CD4-positive, CD25-positive, alpha-beta regulatory T cell (primary cell): Measurements from ENCODE around the gene MAPRE2. TPM values are rescaled to one million over a fixed set of nuclear protein-coding genes. Genes with fewer than 3 reads are reported as not detected.

Experiments used
- ATAC-seq, 2 donors: fragments of 150-1000 bp; cut with Tn5 transposase; one replicate each; pipeline ENCODE4 v1.10.0; 2021; ENCODE audit warnings: low read depth in 2 of 2, moderate number of reproducible peaks in 2 of 2, moderate library complexity in 1 of 2
- DNase-seq, 3 donors: peaks; one replicate each; pipeline versions ENCODE4 v3.0.0 to v3.0.0-alpha.2; 2012 to 2022; ENCODE audit warnings: mixed read lengths in 1 of 3
- H3K27ac ChIP-seq: one replicate; pipeline ENCODE4 v1.7.0; 2013; ENCODE audit warnings: mild to moderate bottlenecking, low read length; ENCODE audit not compliant: insufficient read depth, poor library complexity, severe bottlenecking
- H3K27me3 ChIP-seq: one replicate; pipeline ENCODE4 v1.7.0; 2013; ENCODE audit warnings: low read length; ENCODE audit not compliant: control insufficient read depth, insufficient read depth
- H3K36me3 ChIP-seq: one replicate; pipeline ENCODE4 v1.7.0; 2013; ENCODE audit warnings: mild to moderate bottlenecking, low read length, moderate library complexity; ENCODE audit not compliant: control insufficient read depth, insufficient read depth
- H3K4me1 ChIP-seq: 2 replicates; pipeline ENCODE4 v1.7.0; 2013; ENCODE audit warnings: mild to moderate bottlenecking, low read length; ENCODE audit not compliant: insufficient read depth, control insufficient read depth, poor library complexity, severe bottlenecking
- H3K4me3 ChIP-seq: one replicate; pipeline ENCODE4 v1.7.0; 2013; ENCODE audit warnings: low read depth, mild to moderate bottlenecking, low read length, moderate library complexity
- H3K9me3 ChIP-seq, 2 experiments: 1 replicate in 1 of 2; 2 replicates in 1 of 2; pipeline ENCODE4 v1.7.0; 2013; ENCODE audit warnings: low read length in 2 of 2, mild to moderate bottlenecking in 1 of 2, moderate library complexity in 1 of 2; ENCODE audit not compliant: control insufficient read depth in 2 of 2
- H3K27ac Mint-ChIP-seq, 3 donors: one replicate each; pipeline ENCODE4 v1.8.0; 2020 to 2022; ENCODE audit warnings: mild to moderate bottlenecking in 3 of 3, mixed read lengths in 3 of 3, moderate library complexity in 2 of 3
- H3K27me3 Mint-ChIP-seq: one replicate; pipeline ENCODE4 v1.8.0; 2022; ENCODE audit warnings: mild to moderate bottlenecking, mixed read lengths
- H3K36me3 Mint-ChIP-seq: one replicate; pipeline ENCODE4 v1.8.0; 2020; ENCODE audit warnings: mixed read lengths
- H3K4me1 Mint-ChIP-seq, 4 donors: one replicate each; pipeline ENCODE4 v1.8.0; 2020 to 2022; ENCODE audit warnings: mixed read lengths in 4 of 4, mild to moderate bottlenecking in 1 of 4
- H3K4me3 Mint-ChIP-seq, 4 donors: one replicate each; pipeline ENCODE4 v1.8.0; 2020 to 2022; ENCODE audit warnings: mild to moderate bottlenecking in 4 of 4, mixed read lengths in 4 of 4, moderate library complexity in 3 of 4
- H3K9me3 Mint-ChIP-seq, 7 donors: one replicate each; pipeline ENCODE4 v1.8.0; 2020 to 2022; ENCODE audit warnings: mixed read lengths in 7 of 7, mild to moderate bottlenecking in 3 of 7, moderate library complexity in 2 of 7
- polyA plus RNA-seq, 4 donors: library from polyadenylated mRNA; unstranded; fragments of 300-500 nt; fragmentation: Illumina TruSeq; gene quantifications; one replicate each; pipeline ENCODE4 v1.2.3, GENCODE V29; 2021
- total RNA-seq: library from RNA; stranded (reverse); gene quantifications from one replicate; pipeline ENCODE4 v1.2.3, GENCODE V29; 2022

The MAPRE2 gene
- total and polyA plus RNA-seq, 5 donors from 2014 or later: 62.2 to 82.5 (median 67.3) TPM

DNA sequence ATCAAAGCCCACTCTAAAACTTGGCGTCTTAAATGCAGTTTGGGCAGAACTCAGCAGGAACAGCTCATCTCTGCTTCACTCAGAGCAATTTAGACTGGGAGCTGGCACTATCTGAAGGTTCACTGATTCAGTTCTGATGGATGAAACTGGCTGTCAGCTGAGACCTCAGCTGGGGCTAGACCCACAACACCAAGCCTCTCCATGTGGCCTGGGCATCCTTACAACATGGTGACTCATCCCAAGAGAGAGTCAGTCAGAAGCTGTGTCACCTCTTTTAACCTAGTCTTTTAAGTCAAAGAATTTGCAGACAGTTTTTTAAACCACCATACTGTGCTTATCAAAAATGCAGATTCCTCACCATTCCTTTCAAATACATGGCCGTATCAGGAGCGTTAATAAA lies 137.0 kb downstream of the MAPRE2 start:
- no peak for DNase-seq
- ATAC-seq: no peak

DNA sequence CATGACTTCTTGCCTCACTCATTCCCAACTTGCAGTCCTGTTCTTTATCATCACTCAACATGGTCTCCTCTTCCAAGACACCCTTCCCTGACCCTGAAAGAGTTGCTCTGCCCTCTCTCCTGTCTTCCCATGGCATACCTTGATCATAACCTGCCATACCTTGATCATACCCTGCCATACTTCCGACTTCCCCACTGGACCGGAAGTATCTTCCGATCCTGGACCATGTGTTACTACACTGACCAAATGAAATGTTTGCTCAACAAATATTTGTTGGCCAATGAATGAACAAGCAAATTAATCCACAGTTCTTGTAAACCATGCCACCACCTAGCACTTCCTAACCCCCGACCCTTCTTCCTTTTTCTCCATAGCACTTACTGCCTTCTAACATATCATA lies 138.7 kb downstream of the MAPRE2 start:
- Histone ChIP-seq H3K36me3 (no peaks in the 10 kb centered on the region), H3K27ac (no peak overlapping the region), H3K4me1 (no peaks in the 10 kb centered on the region), H3K27me3 (no peaks in the 10 kb centered on the region), H3K9me3 (no peaks in the 10 kb centered on the region), H3K4me3 (no peak overlapping the region)
- ATAC-seq: no peak
- H3K27ac Mint-ChIP-seq: no peak overlapping the region
- no peak overlapping the region for H3K4me3 Mint-ChIP-seq
- peaks cover 0 to under 1% (median 0%) of the 10 kb centered on the region in 4 donors for H3K4me1 Mint-ChIP-seq
- H3K9me3 Mint-ChIP-seq: peaks cover 0 to 1% (median 0%) of the 10 kb centered on the region in 7 donors
- peaks cover 6% of the 10 kb centered on the region for H3K27me3 Mint-ChIP-seq
- DNase-seq: no peak
- no peaks in the 10 kb centered on the region for H3K36me3 Mint-ChIP-seq

More for the DNA sequence above, 137.0 kb downstream of the MAPRE2 start:
- H3K27ac Mint-ChIP-seq: no peak overlapping the region
- peaks cover 0 to 9% (median 4%) of the 10 kb centered on the region in 4 donors for H3K4me1 Mint-ChIP-seq
- no peaks in the 10 kb centered on the region for H3K36me3 Mint-ChIP-seq
- Histone ChIP-seq H3K27ac (no peak overlapping the region), H3K36me3 (no peaks in the 10 kb centered on the region), H3K4me3 (no peak overlapping the region), H3K4me1 (peaks cover 3% of the 10 kb centered on the region), H3K9me3 (no peaks in the 10 kb centered on the region), H3K27me3 (no peaks in the 10 kb centered on the region)
- H3K9me3 Mint-ChIP-seq: peaks cover 0 to 1% (median 0%) of the 10 kb centered on the region in 7 donors
- H3K4me3 Mint-ChIP-seq: no peak overlapping the region
- H3K27me3 Mint-ChIP-seq: no peaks in the 10 kb centered on the region

- H3K27me3 Mint-ChIP-seq: peaks cover 7% of the 10 kb centered on the region
- no peak overlapping the region for H3K27ac ChIP-seq
- H3K9me3 ChIP-seq: no peaks in the 10 kb centered on the region
- no peak overlapping the region for H3K4me3 Mint-ChIP-seq
- H3K27ac Mint-ChIP-seq: no peak overlapping the region
- no peaks in the 10 kb centered on the region for H3K36me3 Mint-ChIP-seq
- no peaks in the 10 kb centered on the region for H3K27me3 ChIP-seq
- no peaks in the 10 kb centered on the region for H3K36me3 ChIP-seq
- no peaks in the 10 kb centered on the region for H3K4me1 ChIP-seq
- H3K4me1 Mint-ChIP-seq: no peaks in the 10 kb centered on the region
- peaks cover 0 to 3% (median 0%) of the 10 kb centered on the region in 7 donors for H3K9me3 Mint-ChIP-seq
- ATAC-seq: no peak
- no peak for DNase-seq
- no peak overlapping the region for H3K4me3 ChIP-seq
Measured at GRCh38 chr18:35180455-35180854, 139.2 kb downstream of the MAPRE2 start.

GRCh38 chr18:35182151-35182550 lies 140.9 kb downstream of the MAPRE2 start:
- Mint-ChIP-seq H3K9me3 (peaks cover 0 to 3% (median 0%) of the 10 kb centered on the region in 7 donors), H3K4me3 (no peak overlapping the region), H3K27ac (no peak overlapping the region), H3K4me1 (no peaks in the 10 kb centered on the region), H3K36me3 (no peaks in the 10 kb centered on the region), H3K27me3 (peaks cover 7% of the 10 kb centered on the region)
- no peaks in the 10 kb centered on the region for H3K36me3 ChIP-seq
- H3K9me3 ChIP-seq: no peaks in the 10 kb centered on the region
- no peak overlapping the region for H3K4me3 ChIP-seq
- ATAC-seq: no peak
- H3K4me1 ChIP-seq: no peaks in the 10 kb centered on the region
- DNase-seq: no peak
- H3K27ac ChIP-seq: no peak overlapping the region
- no peaks in the 10 kb centered on the region for H3K27me3 ChIP-seq

- peaks cover 0 to 5% (median 0%) of the 10 kb centered on the region in 7 donors for H3K9me3 Mint-ChIP-seq
- Histone ChIP-seq H3K9me3 (no peaks in the 10 kb centered on the region), H3K36me3 (no peaks in the 10 kb centered on the region), H3K4me3 (no peak overlapping the region), H3K4me1 (no peaks in the 10 kb centered on the region), H3K27me3 (no peaks in the 10 kb centered on the region), H3K27ac (no peak overlapping the region)
- no peak for ATAC-seq
- H3K27ac Mint-ChIP-seq: no peak overlapping the region
- H3K4me1 Mint-ChIP-seq: no peaks in the 10 kb centered on the region
- H3K27me3 Mint-ChIP-seq: peaks cover 7% of the 10 kb centered on the region
- no peaks in the 10 kb centered on the region for H3K36me3 Mint-ChIP-seq
- no peak overlapping the region for H3K4me3 Mint-ChIP-seq
- DNase-seq: no peak
Measured at GRCh38 chr18:35183886-35184285, 142.7 kb downstream of the MAPRE2 start.

GRCh38 chr18:35185771-35186170 lies 144.6 kb downstream of the MAPRE2 start:
- Histone ChIP-seq H3K27ac (no peak overlapping the region), H3K36me3 (no peaks in the 10 kb centered on the region), H3K4me3 (no peak overlapping the region), H3K9me3 (no peaks in the 10 kb centered on the region), H3K27me3 (no peaks in the 10 kb centered on the region), H3K4me1 (no peaks in the 10 kb centered on the region)
- Mint-ChIP-seq H3K27ac (no peak overlapping the region), H3K9me3 (peaks cover 0 to 5% (median 0%) of the 10 kb centered on the region in 7 donors), H3K4me1 (no peaks in the 10 kb centered on the region), H3K4me3 (no peak overlapping the region), H3K36me3 (no peaks in the 10 kb centered on the region), H3K27me3 (peaks cover 7% of the 10 kb centered on the region)
- no peak for ATAC-seq
- DNase-seq: no peak

DNA sequence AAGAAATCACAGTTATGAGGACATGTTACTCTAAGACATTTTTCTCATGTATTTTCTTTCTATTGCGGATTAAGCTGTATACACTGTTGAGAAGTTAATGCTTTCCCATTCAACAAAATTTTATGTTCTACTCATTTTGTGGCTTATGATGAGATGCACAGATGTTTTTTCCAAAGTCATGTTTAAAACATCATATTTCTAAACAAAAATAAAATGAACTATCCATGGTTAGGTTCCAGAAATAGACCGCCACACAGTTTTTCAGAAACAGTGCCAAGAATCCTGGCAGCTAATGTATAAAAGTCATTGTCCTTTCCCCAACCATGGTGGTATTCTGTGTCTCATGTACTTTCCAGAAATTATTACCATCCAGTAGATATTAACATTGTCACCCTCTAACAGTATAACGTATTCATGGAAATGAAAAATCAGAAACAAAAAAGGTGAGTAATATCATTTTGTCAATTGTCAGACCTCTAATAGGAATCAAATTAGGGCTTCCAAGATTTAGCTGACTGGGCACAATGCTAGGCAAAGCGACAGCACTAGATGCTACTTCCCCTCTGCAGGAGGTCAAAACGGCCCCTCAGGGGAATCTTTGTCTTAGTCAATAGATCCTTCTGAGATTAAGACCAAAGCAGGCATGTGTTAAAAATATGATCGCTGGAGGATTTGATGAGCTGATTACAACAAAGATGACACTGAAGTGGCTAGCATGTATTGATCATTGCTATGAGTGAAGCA lies 145.2 kb downstream of the MAPRE2 start:
- no peak overlapping the region for H3K4me3 ChIP-seq
- no peaks in the 10 kb centered on the region for H3K4me1 Mint-ChIP-seq
- ATAC-seq (no peak), DNase-seq (no peak)
- H3K27me3 ChIP-seq: no peaks in the 10 kb centered on the region
- no peak overlapping the region for H3K27ac Mint-ChIP-seq
- no peaks in the 10 kb centered on the region for H3K4me1 ChIP-seq
- H3K27me3 Mint-ChIP-seq: peaks cover 7% of the 10 kb centered on the region
- no peaks in the 10 kb centered on the region for H3K36me3 ChIP-seq
- H3K27ac ChIP-seq: no peak overlapping the region
- H3K9me3 Mint-ChIP-seq: peaks cover 0 to 5% (median 0%) of the 10 kb centered on the region in 7 donors
- H3K9me3 ChIP-seq: no peaks in the 10 kb centered on the region
- H3K36me3 Mint-ChIP-seq: no peaks in the 10 kb centered on the region
- H3K4me3 Mint-ChIP-seq: no peak overlapping the region

DNA sequence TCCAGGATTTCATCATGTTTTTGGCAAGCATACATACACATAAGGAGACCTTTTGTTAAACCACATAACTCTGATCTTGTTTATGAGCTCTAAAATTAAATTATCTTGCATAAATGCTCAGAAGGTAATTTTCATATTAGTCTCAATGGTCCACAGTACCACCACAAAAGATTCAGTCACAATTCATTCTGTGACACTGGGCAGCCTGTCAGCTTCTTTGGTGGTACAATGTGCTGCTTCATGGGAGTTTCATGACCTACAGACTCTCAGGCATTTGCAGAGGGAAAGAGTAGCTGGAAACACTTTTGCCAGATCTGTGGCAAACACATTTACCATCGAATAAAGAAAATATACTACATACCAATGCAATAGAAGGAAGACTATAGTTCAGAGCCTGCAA lies 148.3 kb downstream of the MAPRE2 start:
- Histone ChIP-seq H3K4me1 (no peaks in the 10 kb centered on the region), H3K9me3 (no peaks in the 10 kb centered on the region), H3K27me3 (no peaks in the 10 kb centered on the region), H3K4me3 (no peak overlapping the region), H3K27ac (no peak overlapping the region), H3K36me3 (no peaks in the 10 kb centered on the region)
- no peak overlapping the region for H3K4me3 Mint-ChIP-seq
- peaks cover 0 to 5% (median 0%) of the 10 kb centered on the region in 7 donors for H3K9me3 Mint-ChIP-seq
- H3K36me3 Mint-ChIP-seq: no peaks in the 10 kb centered on the region
- no peak for ATAC-seq
- no peak overlapping the region for H3K27ac Mint-ChIP-seq
- no peak for DNase-seq
- H3K27me3 Mint-ChIP-seq: peaks cover 11% of the 10 kb centered on the region
- H3K4me1 Mint-ChIP-seq: no peaks in the 10 kb centered on the region
